Trophoblast cell (in vitro differentiated cells and primary cell): Measurements from ENCODE around the gene MYORG.

Source experiments
- DNase-seq, 2 donors: peaks; one replicate each; pipeline ENCODE4 v3.0.0-alpha.2; 2016
- H2AFZ ChIP-seq: 2 replicates; pipeline ENCODE4 v1.6.1; 2013; ENCODE audit warnings: low read length, moderate library complexity, mild to moderate bottlenecking; ENCODE audit not compliant: insufficient read depth, poor library complexity
- H2AK5ac ChIP-seq: 2 replicates; pipeline ENCODE4 v1.6.1; 2013; ENCODE audit warnings: mild to moderate bottlenecking, low read length
- H2BK120ac ChIP-seq: 2 replicates; pipeline ENCODE4 v1.6.1; 2013; ENCODE audit warnings: low read length, mild to moderate bottlenecking, moderate library complexity; ENCODE audit not compliant: insufficient read depth, poor library complexity
- H2BK12ac ChIP-seq: 2 replicates; pipeline ENCODE4 v1.6.1; 2013; ENCODE audit warnings: mild to moderate bottlenecking, low read length, moderate library complexity
- H2BK5ac ChIP-seq: 2 replicates; pipeline ENCODE4 v1.6.1; 2013; ENCODE audit warnings: low read length, low read depth, moderate library complexity, mild to moderate bottlenecking; ENCODE audit not compliant: poor library complexity
- H3K14ac ChIP-seq: 2 replicates; pipeline ENCODE4 v1.6.1; 2013; ENCODE audit warnings: mild to moderate bottlenecking, low read length
- H3K18ac ChIP-seq: 2 replicates; pipeline ENCODE4 v1.6.1; 2013; ENCODE audit warnings: mild to moderate bottlenecking, low read length
- H3K23ac ChIP-seq: 2 replicates; pipeline ENCODE4 v1.6.1; 2013; ENCODE audit warnings: low read length
- H3K27ac ChIP-seq: 2 replicates; pipeline ENCODE4 v1.5.1; 2013; ENCODE audit warnings: low read depth, mild to moderate bottlenecking, inconsistent platforms, low read length, moderate library complexity
- H3K27me3 ChIP-seq: 2 replicates; pipeline ENCODE4 v1.6.1; 2013; ENCODE audit warnings: inconsistent platforms, mild to moderate bottlenecking, low read length, moderate library complexity; ENCODE audit not compliant: insufficient read depth
- H3K36me3 ChIP-seq, 2 experiments: 1 replicate in 1 of 2; 2 replicates in 1 of 2; pipeline ENCODE4 v1.6.1; 2013; ENCODE audit warnings: low read length in 2 of 2, mild to moderate bottlenecking in 2 of 2, moderate library complexity in 1 of 2; ENCODE audit not compliant: insufficient read depth in 2 of 2, control insufficient read depth in 1 of 2
- H3K4ac ChIP-seq: 2 replicates; pipeline ENCODE4 v1.6.1; 2013; ENCODE audit warnings: low read depth, mild to moderate bottlenecking, low read length, moderate library complexity
- H3K4me1 ChIP-seq, 2 experiments: 1 replicate in 1 of 2; 2 replicates in 1 of 2; pipeline ENCODE4 v1.6.1; 2013; ENCODE audit warnings: low read length in 2 of 2, mild to moderate bottlenecking in 2 of 2, moderate library complexity in 1 of 2; ENCODE audit not compliant: insufficient read depth in 2 of 2, control insufficient read depth in 1 of 2
- H3K4me2 ChIP-seq: 2 replicates; pipeline ENCODE4 v1.6.1; 2013; ENCODE audit warnings: inconsistent platforms, mild to moderate bottlenecking, low read length, moderate library complexity
- H3K4me3 ChIP-seq: 2 replicates; pipeline ENCODE4 v1.5.1; 2013; ENCODE audit warnings: mild to moderate bottlenecking, low read depth, low read length, inconsistent platforms
- H3K79me1 ChIP-seq: one replicate; pipeline ENCODE4 v1.6.1; 2013; ENCODE audit warnings: low read length
- H3K79me2 ChIP-seq: 2 replicates; pipeline ENCODE4 v1.6.1; 2013; ENCODE audit warnings: low read length, mild to moderate bottlenecking; ENCODE audit not compliant: control insufficient read depth, insufficient read depth, poor library complexity
- H3K9ac ChIP-seq: 2 replicates; pipeline ENCODE4 v1.6.1; 2013; ENCODE audit warnings: mild to moderate bottlenecking, low read length
- H3K9me3 ChIP-seq: 2 replicates; pipeline ENCODE4 v1.6.1; 2013; ENCODE audit warnings: low read depth, mild to moderate bottlenecking, control low read depth, inconsistent platforms, low read length; ENCODE audit not compliant: insufficient read depth
- H4K12ac ChIP-seq: 2 replicates; pipeline ENCODE4 v1.6.1; 2013; ENCODE audit warnings: low read depth, mild to moderate bottlenecking, low read length, moderate library complexity
- H4K8ac ChIP-seq: 2 replicates; pipeline ENCODE4 v1.6.1; 2013; ENCODE audit warnings: low read depth, mild to moderate bottlenecking, low read length, moderate library complexity
- H4K91ac ChIP-seq: one replicate; pipeline ENCODE4 v1.6.1; 2013; ENCODE audit warnings: low read depth, mild to moderate bottlenecking, low read length, moderate library complexity
- WGBS: extraction: QIAGEN DNeasy Blood & Tissue Kit; methylation state at CpG from one replicate; pipeline ENCODE4 v1.1.7; 2013; ENCODE audit warnings: missing lambda C conversion rate; ENCODE audit not compliant: insufficient read length, insufficient coverage; ENCODE audit errors: extremely low coverage; 5-methylcytosine and 5-hydroxymethylcytosine counted together

The MYORG gene

GRCh38 chr9:34412336-34412735 is 35.6 kb upstream of the MYORG start:
- Histone ChIP-seq H3K79me1 (no peaks in the 10 kb centered on the region), H3K4me1 (no peaks in the 10 kb centered on the region), H3K27ac (no peak overlapping the region), H2BK5ac (no peak overlapping the region), H4K8ac (no peak overlapping the region), H3K9me3 (no peaks in the 10 kb centered on the region), H2BK120ac (no peak overlapping the region), H3K18ac (no peak overlapping the region), H2AK5ac (no peak overlapping the region), H3K79me2 (no peaks in the 10 kb centered on the region), H3K14ac (no peak overlapping the region), H3K9ac (no peak overlapping the region), H3K4me3 (no peak overlapping the region), H4K12ac (no peak overlapping the region), H3K23ac (no peak overlapping the region), H4K91ac (no peak overlapping the region), H3K4ac (no peak overlapping the region), H3K4me2 (no peak overlapping the region), H2BK12ac (no peak overlapping the region), H3K27me3 (no peaks in the 10 kb centered on the region), H3K36me3 (peaks cover 0 to 3% of the 10 kb centered on the region in 2 experiments), H2AFZ (no peak overlapping the region)
- no CpG with 5 or more reads among the region's 1 CpG for WGBS
- no peak for DNase-seq

- Histone ChIP-seq H3K23ac (no peak overlapping the region), H2BK5ac (no peak overlapping the region), H3K9me3 (no peaks in the 10 kb centered on the region), H3K27me3 (no peaks in the 10 kb centered on the region), H3K27ac (no peak overlapping the region), H3K14ac (no peak overlapping the region), H3K18ac (no peak overlapping the region), H4K12ac (no peak overlapping the region), H2AFZ (no peak overlapping the region), H3K4me3 (no peak overlapping the region), H2BK120ac (no peak overlapping the region), H3K4me1 (no peaks in the 10 kb centered on the region), H3K9ac (no peak overlapping the region), H3K36me3 (peaks cover 5 to 13% of the 10 kb centered on the region in 2 experiments), H4K8ac (no peak overlapping the region), H3K79me1 (no peaks in the 10 kb centered on the region), H3K79me2 (no peaks in the 10 kb centered on the region), H2AK5ac (no peak overlapping the region), H2BK12ac (no peak overlapping the region), H3K4me2 (no peak overlapping the region), H3K4ac (no peak overlapping the region), H4K91ac (no peak overlapping the region)
- no CpG with 5 or more reads among the region's 2 CpGs for WGBS
- no peak for DNase-seq
Observed at GRCh38 chr9:34409154-34409553, 32.5 kb upstream of the MYORG start.

GRCh38 chr9:34408173-34408572 is 31.5 kb upstream of the MYORG start:
- no peak for DNase-seq
- Histone ChIP-seq H2BK12ac (no peak overlapping the region), H3K79me1 (no peaks in the 10 kb centered on the region), H3K27ac (no peak overlapping the region), H4K91ac (no peak overlapping the region), H3K14ac (no peak overlapping the region), H2BK120ac (no peak overlapping the region), H3K79me2 (no peaks in the 10 kb centered on the region), H3K27me3 (no peaks in the 10 kb centered on the region), H3K4me2 (no peak overlapping the region), H2AFZ (no peak overlapping the region), H3K9ac (no peak overlapping the region), H3K36me3 (peaks cover 8 to 16% of the 10 kb centered on the region in 2 experiments), H2AK5ac (no peak overlapping the region), H4K12ac (no peak overlapping the region), H3K9me3 (no peaks in the 10 kb centered on the region), H2BK5ac (no peak overlapping the region), H3K18ac (no peak overlapping the region), H3K4me3 (no peak overlapping the region), H3K23ac (no peak overlapping the region), H4K8ac (no peak overlapping the region), H3K4me1 (no peaks in the 10 kb centered on the region), H3K4ac (no peak overlapping the region)
- no CpG with 5 or more reads among the region's 1 CpG for WGBS

- Histone ChIP-seq H3K79me1 (no peaks in the 10 kb centered on the region), H4K12ac (no peak overlapping the region), H3K79me2 (no peaks in the 10 kb centered on the region), H4K91ac (no peak overlapping the region), H3K36me3 (peaks cover 23 to 31% of the 10 kb centered on the region in 2 experiments), H3K9ac (no peak overlapping the region), H2BK12ac (no peak overlapping the region), H3K18ac (no peak overlapping the region), H2AFZ (no peak overlapping the region), H3K14ac (no peak overlapping the region), H2AK5ac (no peak overlapping the region), H3K4me3 (no peak overlapping the region), H3K4me2 (no peak overlapping the region), H3K4me1 (no peaks in the 10 kb centered on the region), H2BK120ac (no peak overlapping the region), H3K4ac (no peak overlapping the region), H3K23ac (no peak overlapping the region), H3K27me3 (no peaks in the 10 kb centered on the region), H3K9me3 (no peaks in the 10 kb centered on the region), H3K27ac (no peak overlapping the region), H2BK5ac (no peak overlapping the region), H4K8ac (no peak overlapping the region)
- no peak for DNase-seq
- WGBS: no CpG with 5 or more reads among the region's 1 CpG
Observed at GRCh38 chr9:34406219-34406618, 29.5 kb upstream of the MYORG start.
